ENCODE data around the gene TAF8.

The TAF8 gene

GRCh38 chr6:42120895-42121865, 70.9 kb downstream of the TAF8 start:
- DNase-seq, result no peak

GRCh38 chr6:42123379-42124103, 73.2 kb downstream of the TAF8 start:
- DNase-seq, result no peak

DNA sequence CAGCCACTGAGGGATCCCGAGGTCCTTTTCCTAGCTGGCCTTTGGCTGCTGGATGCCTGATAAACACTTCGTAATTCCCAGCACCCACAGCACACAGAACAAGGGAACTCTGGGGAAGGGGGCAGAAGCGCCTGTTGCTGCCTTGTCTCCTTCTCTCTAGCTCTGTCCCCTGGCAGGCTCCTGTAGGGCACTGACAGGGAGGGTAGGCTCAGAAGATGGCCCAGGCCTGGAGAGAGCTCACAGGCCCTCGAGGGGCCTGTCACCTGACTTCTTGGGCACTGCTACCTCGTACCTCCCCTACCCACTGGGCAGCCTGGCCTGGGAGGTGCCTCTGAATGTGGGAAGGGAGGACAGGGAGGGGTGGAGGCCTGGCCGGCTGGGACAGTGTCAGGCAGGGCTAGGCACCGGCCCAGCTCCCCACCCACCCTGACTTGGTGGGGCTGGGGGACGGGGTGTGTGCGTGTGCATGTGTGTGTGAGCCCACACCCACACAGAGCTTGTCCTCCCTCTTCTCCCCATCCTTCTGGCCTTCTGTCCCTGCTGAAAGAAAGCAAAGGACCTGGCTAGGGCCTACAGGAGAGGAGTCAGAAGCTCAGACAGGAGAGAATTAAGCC, 74.0 kb downstream of the TAF8 start:
- DNase-seq, result no peak

DNA sequence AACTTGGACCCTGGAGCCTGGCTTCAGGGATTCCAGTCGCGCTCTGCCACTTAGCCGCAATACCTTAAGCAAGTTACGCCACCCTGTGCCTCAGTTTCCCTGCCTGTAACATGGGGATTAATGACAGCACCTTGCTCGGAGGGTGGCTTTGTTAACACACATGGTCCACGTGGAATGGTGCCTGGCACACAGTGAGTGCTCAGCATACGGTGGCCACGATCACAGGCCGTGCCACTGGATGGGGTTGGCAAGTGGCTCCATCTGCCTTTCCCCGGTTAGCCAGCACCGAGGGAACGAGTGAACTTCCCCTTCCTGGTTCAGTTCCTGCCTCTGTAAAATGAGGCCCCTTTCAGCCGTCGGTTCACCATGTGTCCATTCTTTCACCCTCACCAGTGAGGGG, 74.9 kb downstream of the TAF8 start:
- no peak for DNase-seq

- DNase-seq, result no peak
Observed at GRCh38 chr6:42125663-42126062, 75.3 kb downstream of the TAF8 start.

DNA sequence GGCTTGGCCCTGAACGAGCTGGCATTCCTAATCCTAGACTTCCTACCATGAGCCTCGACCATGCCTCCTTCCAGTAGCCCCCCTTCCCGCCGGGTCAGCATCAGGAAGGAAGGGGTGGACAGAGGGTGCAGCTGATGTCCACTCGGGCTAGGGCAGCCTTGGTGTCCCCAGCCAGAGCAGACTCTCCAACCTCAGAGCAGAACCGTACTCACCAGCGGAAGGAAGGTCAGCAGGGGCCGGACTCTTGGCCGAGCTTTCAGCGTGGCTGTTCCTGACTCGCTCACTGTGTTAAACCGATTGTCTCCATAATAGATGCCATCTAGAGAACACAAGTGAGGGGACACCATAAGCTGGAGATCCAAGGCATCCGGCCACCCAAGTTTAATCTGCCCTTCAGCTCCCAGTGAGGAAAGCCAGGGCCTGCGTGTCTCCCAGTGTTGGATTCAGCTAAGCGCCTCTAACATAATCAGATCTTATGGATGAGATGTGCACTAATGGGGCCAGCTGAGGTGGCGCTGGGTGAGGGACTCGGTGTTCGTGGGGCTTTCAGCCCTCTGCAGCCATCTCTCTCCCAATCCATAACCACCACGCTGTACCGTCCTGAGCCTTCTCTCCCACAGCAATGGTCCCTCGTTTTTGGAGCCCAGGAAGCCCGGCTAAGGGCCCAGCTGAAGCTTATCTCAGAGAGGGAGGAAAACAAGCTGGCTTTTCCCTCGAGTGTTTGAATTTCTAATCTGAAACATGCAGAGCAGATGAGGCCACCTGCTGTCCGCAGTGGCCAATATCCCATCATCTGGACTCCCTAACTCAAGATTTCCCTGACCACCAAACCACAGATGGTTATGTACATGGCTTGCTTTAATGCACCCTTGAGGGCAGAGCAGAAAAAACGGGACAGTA, 78.4 kb downstream of the TAF8 start:
- no peak for DNase-seq

DNA sequence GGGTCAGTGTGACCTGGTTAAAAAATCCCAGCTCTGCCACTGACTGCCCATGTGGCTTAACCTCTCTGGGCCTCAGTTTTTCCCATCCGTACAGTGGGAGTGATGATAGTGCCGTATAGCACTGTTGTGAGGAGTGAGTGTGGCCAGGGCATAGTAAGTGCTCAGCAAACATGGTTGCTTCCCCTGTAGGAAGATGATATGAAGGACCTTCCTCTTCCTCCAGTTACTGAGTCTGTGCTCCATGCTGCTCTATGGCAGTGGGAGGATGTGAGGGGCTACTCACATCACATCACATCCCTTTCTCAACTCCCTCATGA, 79.0 kb downstream of the TAF8 start:
- no peak for DNase-seq

- DNase-seq, result no peak
Observed at GRCh38 chr6:42131531-42131930, 81.2 kb downstream of the TAF8 start.

DNA sequence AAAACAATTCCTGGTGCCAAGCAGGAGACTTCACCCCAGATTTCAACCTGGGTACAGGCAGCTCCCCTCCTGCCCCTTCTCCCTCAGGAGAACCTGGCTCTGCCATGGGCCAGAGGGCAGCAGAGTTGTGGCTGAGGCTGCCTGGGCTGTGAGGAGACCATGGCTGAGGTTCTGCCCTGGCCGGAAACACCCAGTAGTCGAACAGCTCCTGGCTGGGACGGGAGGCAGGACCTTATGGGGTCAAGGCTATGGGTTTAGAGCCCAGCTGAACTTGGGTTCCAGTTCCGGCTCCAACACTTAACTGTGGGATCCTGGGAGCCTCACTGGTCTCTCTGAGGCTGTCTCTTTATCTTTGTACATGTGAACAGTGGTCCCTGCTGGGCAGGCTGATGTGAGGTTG, 83.6 kb downstream of the TAF8 start:
- DNase-seq, result no peak

GRCh38 chr6:42135161-42135560, 84.8 kb downstream of the TAF8 start:
- DNase-seq, result no peak

DNA sequence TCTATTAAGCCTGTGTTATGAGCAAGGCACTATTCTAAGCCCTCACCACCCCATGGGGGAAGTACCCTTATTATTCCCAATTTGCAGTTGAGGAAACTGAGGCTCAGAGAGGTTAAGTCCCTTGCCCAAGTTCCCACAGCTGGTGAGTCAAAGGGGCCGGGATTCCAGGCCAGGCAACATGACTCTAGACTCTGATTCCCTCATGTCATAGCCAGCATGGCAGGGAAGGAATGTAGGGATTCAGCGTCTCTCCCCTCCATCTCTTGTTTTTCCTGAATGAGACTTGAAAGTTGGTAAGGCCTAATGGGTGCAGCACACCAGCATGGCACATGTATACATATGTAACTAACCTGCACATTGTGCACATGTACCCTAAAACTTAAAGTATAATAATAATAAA, 85.4 kb downstream of the TAF8 start:
- no peak for DNase-seq

DNA sequence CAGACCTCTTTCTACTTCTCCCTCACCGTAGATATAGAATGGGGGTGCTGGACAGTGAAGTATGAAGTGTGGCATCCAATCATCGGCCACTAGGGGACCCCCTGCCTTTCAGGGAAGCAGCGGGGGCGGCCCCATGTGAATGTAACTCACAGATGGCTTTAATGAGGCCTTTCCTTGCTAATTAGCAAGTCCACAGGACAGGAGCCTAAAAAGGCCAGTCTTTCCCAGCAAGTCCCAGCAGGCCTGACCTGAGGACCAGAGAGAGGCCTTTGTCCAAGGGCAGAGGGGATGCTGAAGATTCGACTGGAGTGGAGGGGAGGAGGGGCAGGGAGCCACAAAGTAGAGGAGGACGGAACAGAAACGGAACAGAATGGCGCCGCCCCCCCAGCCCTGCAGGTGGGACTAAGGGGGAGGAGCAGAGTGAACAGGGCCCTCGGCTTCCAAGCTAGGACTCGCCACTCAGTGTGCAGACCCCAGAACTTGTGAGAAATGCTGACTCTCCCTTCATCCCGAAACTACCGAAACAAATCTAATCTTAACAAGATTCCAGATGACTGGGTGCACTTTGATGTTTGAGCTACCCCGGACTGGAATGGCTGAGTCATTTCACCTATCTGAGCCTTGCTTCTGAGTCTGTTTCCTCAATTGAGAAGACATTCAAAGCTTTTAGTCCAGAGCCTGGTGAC, 86.3 kb downstream of the TAF8 start:
- no peak for DNase-seq

Data from amygdala (tissue), 56 donors.